HepG2 (cell line): ENCODE measurements around the gene TBC1D22A. TPM values are rescaled to one million over a fixed set of nuclear protein-coding genes. Genes with fewer than 3 reads are reported as not detected.

Experiments used
- CEBPB ChIP-seq: IDR thresholded peaks from 2 replicates; pipeline ENCODE4 v1.6.1; 2011; ENCODE audit warnings: low read depth, low read length, improper control_type of control experiment, borderline replicate concordance
- ERF ChIP-seq: IDR thresholded peaks from 2 replicates; pipeline ENCODE4 v1.6.1; 2018; ENCODE audit warnings: missing biosample characterization, missing genetic modification reagents
- GATAD1 ChIP-seq: IDR thresholded peaks from 2 replicates; pipeline ENCODE4 v1.6.1; 2016; ENCODE audit warnings: missing genetic modification reagents, missing compliant biosample characterization
- HDAC2 ChIP-seq: sonication (generic); formaldehyde crosslinking; IDR thresholded peaks from 2 replicates; pipeline ENCODE4 v1.4.0; 2020; ENCODE audit warnings: missing genetic modification reagents
- NCOR1 ChIP-seq: fragments of 200-600 bp; sonication (generic); IDR thresholded peaks from 2 replicates; pipeline ENCODE4 v1.7.0; 2017; ENCODE audit warnings: antibody characterized with exemption, low read length, borderline replicate concordance
- SALL1 ChIP-seq: sonication (generic); formaldehyde crosslinking; IDR thresholded peaks from 2 replicates; pipeline ENCODE4 v1.8.0; 2022; ENCODE audit warnings: mild to moderate bottlenecking, missing genetic modification reagents
- ZFP37 ChIP-seq: sonication (generic); formaldehyde crosslinking; IDR thresholded peaks from 2 replicates; pipeline ENCODE4 v1.4.0; 2020; ENCODE audit warnings: missing genetic modification reagents, borderline replicate concordance
- ZNF121 ChIP-seq: sonication (generic); formaldehyde crosslinking; IDR thresholded peaks from 2 replicates; pipeline ENCODE4 v1.5.0; 2020; ENCODE audit warnings: mild to moderate bottlenecking, missing genetic modification reagents
- ZNF230 ChIP-seq: sonication (generic); formaldehyde crosslinking; IDR thresholded peaks from 2 replicates; pipeline ENCODE4 v1.4.0; 2020; ENCODE audit warnings: mild to moderate bottlenecking, missing genetic modification reagents
- polyA plus RNA-seq, 8 experiments: library from polyadenylated mRNA; depleted of rRNA in 3 of 8; stranded (reverse) in 7 of 8; unstranded in 1 of 8; fragments of >200 nt; fragmentation: Illumina TruSeq in 4 of 8; extraction: Trizol in 4 of 8; gene quantifications; 2 replicates each; pipeline versions ENCODE4 v1.2.1 to v1.2.3, GENCODE V29; 2011 to 2016; ENCODE audit warnings: low read depth in 4 of 8, missing spikeins in 1 of 8, mixed read lengths in 1 of 8; ENCODE audit not compliant: insufficient read depth in 1 of 8
- total RNA-seq, 5 experiments: library from RNA; depleted of rRNA; stranded (reverse); fragments of >200 nt; fragmentation: Illumina TruSeq; extraction: Trizol; gene quantifications; 2 replicates each; pipeline ENCODE4 v1.2.3, GENCODE V29; 2016; ENCODE audit warnings: low read depth in 1 of 5
- TF ChIP-seq, protein P1 (sequence below): sonication (generic); formaldehyde crosslinking; IDR thresholded peaks from 2 replicates; pipeline ENCODE4 v1.9.0; 2021; ENCODE audit warnings: mild to moderate bottlenecking, missing genetic modification reagents
- TF ChIP-seq, protein P2 (sequence below): sonication (generic); formaldehyde crosslinking; IDR thresholded peaks from 2 replicates; pipeline ENCODE4 v1.5.1; 2020; ENCODE audit warnings: missing genetic modification reagents, mild to moderate bottlenecking, borderline replicate concordance
- TF ChIP-seq, protein P3 (sequence below): sonication (generic); formaldehyde crosslinking; IDR thresholded peaks from 2 replicates; pipeline ENCODE4 v1.4.0; 2020; ENCODE audit warnings: missing genetic modification reagents
- TF ChIP-seq, protein P4 (sequence below): sonication (generic); formaldehyde crosslinking; conservative IDR thresholded peaks from 2 replicates; pipeline ENCODE4 v1.4.0; 2020; ENCODE audit warnings: missing genetic modification reagents
- TF ChIP-seq, protein P5 (sequence below): sonication (generic); formaldehyde crosslinking; IDR thresholded peaks from 2 replicates; pipeline ENCODE4 v1.4.0; 2020; ENCODE audit warnings: missing genetic modification reagents

TBC1D22A gene
- total and polyA plus RNA-seq, 2 of the 13 experiments (the other 11 are each of a cell fraction or from before 2014, with no cell fraction given): 17.3 to 18.0 TPM

DNA sequence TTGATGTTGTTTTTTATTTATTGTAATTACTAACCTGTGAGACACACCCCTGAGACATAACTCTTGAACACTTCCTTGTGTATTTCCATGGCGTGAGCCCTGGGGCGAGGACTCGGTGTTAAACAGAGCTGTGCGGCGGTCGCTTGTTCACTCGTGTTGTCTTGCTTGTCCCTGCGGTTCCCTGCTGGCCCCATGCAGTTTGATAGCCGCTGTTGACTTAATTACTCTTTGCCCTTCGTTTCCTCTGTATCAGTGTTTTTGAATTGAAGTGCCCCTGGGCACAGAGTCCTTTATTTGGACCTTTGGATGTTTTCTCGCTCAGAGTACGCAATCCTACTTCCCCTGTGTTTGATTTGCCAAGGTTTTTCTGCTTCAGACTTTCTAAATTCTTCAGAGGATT is 52.7 kb downstream of the TBC1D22A start (continued):
- TF ChIP-seq, protein P1, sequence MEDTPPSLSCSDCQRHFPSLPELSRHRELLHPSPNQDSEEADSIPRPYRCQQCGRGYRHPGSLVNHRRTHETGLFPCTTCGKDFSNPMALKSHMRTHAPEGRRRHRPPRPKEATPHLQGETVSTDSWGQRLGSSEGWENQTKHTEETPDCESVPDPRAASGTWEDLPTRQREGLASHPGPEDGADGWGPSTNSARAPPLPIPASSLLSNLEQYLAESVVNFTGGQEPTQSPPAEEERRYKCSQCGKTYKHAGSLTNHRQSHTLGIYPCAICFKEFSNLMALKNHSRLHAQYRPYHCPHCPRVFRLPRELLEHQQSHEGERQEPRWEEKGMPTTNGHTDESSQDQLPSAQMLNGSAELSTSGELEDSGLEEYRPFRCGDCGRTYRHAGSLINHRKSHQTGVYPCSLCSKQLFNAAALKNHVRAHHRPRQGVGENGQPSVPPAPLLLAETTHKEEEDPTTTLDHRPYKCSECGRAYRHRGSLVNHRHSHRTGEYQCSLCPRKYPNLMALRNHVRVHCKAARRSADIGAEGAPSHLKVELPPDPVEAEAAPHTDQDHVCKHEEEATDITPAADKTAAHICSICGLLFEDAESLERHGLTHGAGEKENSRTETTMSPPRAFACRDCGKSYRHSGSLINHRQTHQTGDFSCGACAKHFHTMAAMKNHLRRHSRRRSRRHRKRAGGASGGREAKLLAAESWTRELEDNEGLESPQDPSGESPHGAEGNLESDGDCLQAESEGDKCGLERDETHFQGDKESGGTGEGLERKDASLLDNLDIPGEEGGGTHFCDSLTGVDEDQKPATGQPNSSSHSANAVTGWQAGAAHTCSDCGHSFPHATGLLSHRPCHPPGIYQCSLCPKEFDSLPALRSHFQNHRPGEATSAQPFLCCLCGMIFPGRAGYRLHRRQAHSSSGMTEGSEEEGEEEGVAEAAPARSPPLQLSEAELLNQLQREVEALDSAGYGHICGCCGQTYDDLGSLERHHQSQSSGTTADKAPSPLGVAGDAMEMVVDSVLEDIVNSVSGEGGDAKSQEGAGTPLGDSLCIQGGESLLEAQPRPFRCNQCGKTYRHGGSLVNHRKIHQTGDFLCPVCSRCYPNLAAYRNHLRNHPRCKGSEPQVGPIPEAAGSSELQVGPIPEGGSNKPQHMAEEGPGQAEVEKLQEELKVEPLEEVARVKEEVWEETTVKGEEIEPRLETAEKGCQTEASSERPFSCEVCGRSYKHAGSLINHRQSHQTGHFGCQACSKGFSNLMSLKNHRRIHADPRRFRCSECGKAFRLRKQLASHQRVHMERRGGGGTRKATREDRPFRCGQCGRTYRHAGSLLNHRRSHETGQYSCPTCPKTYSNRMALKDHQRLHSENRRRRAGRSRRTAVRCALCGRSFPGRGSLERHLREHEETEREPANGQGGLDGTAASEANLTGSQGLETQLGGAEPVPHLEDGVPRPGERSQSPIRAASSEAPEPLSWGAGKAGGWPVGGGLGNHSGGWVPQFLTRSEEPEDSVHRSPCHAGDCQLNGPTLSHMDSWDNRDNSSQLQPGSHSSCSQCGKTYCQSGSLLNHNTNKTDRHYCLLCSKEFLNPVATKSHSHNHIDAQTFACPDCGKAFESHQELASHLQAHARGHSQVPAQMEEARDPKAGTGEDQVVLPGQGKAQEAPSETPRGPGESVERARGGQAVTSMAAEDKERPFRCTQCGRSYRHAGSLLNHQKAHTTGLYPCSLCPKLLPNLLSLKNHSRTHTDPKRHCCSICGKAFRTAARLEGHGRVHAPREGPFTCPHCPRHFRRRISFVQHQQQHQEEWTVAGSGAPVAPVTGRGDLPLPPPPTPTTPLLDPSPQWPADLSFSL (CRISPR knock-in tag): no peak
- no peak for TF ChIP-seq ZFP37 (CRISPR knock-in tag)
- peak; percentile 71 for TF ChIP-seq NCOR1
- TF ChIP-seq ZNF230: no peak
- TF ChIP-seq, protein P2, sequence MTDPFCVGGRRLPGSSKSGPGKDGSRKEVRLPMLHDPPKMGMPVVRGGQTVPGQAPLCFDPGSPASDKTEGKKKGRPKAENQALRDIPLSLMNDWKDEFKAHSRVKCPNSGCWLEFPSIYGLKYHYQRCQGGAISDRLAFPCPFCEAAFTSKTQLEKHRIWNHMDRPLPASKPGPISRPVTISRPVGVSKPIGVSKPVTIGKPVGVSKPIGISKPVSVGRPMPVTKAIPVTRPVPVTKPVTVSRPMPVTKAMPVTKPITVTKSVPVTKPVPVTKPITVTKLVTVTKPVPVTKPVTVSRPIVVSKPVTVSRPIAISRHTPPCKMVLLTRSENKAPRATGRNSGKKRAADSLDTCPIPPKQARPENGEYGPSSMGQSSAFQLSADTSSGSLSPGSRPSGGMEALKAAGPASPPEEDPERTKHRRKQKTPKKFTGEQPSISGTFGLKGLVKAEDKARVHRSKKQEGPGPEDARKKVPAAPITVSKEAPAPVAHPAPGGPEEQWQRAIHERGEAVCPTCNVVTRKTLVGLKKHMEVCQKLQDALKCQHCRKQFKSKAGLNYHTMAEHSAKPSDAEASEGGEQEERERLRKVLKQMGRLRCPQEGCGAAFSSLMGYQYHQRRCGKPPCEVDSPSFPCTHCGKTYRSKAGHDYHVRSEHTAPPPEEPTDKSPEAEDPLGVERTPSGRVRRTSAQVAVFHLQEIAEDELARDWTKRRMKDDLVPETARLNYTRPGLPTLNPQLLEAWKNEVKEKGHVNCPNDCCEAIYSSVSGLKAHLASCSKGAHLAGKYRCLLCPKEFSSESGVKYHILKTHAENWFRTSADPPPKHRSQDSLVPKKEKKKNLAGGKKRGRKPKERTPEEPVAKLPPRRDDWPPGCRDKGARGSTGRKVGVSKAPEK: no peak
- TF ChIP-seq SALL1 (CRISPR knock-in tag): no peak
- no peak for TF ChIP-seq GATAD1 (CRISPR knock-in tag)
- peak; percentile 31; the same call in 1 of the 2 replicates for TF ChIP-seq HDAC2 (CRISPR knock-in tag)
- TF ChIP-seq ERF: no peak
- TF ChIP-seq, protein P3, sequence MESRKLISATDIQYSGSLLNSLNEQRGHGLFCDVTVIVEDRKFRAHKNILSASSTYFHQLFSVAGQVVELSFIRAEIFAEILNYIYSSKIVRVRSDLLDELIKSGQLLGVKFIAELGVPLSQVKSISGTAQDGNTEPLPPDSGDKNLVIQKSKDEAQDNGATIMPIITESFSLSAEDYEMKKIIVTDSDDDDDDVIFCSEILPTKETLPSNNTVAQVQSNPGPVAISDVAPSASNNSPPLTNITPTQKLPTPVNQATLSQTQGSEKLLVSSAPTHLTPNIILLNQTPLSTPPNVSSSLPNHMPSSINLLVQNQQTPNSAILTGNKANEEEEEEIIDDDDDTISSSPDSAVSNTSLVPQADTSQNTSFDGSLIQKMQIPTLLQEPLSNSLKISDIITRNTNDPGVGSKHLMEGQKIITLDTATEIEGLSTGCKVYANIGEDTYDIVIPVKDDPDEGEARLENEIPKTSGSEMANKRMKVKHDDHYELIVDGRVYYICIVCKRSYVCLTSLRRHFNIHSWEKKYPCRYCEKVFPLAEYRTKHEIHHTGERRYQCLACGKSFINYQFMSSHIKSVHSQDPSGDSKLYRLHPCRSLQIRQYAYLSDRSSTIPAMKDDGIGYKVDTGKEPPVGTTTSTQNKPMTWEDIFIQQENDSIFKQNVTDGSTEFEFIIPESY (CRISPR knock-in tag): peak; percentile 34; the same call in 1 of the 2 replicates
- peak; percentile 29; the same call in 1 of the 2 replicates for TF ChIP-seq CEBPB
- TF ChIP-seq, protein P4, sequence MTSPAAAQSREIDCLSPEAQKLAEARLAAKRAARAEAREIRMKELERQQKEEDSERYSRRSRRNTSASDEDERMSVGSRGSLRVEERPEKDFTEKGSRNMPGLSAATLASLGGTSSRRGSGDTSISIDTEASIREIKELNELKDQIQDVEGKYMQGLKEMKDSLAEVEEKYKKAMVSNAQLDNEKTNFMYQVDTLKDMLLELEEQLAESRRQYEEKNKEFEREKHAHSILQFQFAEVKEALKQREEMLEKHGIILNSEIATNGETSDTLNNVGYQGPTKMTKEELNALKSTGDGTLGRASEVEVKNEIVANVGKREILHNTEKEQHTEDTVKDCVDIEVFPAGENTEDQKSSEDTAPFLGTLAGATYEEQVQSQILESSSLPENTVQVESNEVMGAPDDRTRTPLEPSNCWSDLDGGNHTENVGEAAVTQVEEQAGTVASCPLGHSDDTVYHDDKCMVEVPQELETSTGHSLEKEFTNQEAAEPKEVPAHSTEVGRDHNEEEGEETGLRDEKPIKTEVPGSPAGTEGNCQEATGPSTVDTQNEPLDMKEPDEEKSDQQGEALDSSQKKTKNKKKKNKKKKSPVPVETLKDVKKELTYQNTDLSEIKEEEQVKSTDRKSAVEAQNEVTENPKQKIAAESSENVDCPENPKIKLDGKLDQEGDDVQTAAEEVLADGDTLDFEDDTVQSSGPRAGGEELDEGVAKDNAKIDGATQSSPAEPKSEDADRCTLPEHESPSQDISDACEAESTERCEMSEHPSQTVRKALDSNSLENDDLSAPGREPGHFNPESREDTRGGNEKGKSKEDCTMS (CRISPR knock-in tag): no peak
- peak; percentile 38; the same call in 1 of the 2 replicates for TF ChIP-seq ZNF121 (CRISPR knock-in tag)
- TF ChIP-seq, protein P5, sequence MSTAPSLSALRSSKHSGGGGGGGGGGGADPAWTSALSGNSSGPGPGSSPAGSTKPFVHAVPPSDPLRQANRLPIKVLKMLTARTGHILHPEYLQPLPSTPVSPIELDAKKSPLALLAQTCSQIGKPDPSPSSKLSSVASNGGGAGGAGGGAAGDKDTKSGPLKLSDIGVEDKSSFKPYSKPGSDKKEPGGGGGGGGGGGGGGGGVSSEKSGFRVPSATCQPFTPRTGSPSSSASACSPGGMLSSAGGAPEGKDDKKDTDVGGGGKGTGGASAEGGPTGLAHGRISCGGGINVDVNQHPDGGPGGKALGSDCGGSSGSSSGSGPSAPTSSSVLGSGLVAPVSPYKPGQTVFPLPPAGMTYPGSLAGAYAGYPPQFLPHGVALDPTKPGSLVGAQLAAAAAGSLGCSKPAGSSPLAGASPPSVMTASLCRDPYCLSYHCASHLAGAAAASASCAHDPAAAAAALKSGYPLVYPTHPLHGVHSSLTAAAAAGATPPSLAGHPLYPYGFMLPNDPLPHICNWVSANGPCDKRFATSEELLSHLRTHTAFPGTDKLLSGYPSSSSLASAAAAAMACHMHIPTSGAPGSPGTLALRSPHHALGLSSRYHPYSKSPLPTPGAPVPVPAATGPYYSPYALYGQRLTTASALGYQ (CRISPR knock-in tag): no peak
